Measurements from ENCODE around the gene MSX2.

DNA sequence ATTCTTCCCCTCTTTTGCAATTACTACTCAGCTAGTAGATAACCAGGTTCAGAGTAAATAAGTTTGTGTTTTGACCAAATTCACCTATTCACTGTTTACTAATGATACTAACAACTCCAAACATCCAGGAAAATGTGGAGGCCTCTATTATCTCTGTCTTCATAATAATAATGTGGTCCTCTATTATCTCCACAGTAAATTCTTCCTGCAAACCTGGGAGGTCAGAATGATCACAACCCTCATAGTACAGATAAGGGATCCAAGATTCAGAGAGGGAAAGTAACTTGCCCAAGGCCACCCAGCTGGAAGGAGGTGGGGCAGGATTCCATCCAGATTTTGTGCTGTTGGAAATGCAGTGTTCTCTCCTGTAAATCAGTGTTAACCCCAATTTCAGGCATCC, 9.6 kb upstream of the MSX2 start:
- TF ChIP-seq, protein P1, sequence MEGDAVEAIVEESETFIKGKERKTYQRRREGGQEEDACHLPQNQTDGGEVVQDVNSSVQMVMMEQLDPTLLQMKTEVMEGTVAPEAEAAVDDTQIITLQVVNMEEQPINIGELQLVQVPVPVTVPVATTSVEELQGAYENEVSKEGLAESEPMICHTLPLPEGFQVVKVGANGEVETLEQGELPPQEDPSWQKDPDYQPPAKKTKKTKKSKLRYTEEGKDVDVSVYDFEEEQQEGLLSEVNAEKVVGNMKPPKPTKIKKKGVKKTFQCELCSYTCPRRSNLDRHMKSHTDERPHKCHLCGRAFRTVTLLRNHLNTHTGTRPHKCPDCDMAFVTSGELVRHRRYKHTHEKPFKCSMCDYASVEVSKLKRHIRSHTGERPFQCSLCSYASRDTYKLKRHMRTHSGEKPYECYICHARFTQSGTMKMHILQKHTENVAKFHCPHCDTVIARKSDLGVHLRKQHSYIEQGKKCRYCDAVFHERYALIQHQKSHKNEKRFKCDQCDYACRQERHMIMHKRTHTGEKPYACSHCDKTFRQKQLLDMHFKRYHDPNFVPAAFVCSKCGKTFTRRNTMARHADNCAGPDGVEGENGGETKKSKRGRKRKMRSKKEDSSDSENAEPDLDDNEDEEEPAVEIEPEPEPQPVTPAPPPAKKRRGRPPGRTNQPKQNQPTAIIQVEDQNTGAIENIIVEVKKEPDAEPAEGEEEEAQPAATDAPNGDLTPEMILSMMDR (IDR thresholded peaks at IDR 0.05): no peak
- TF ChIP-seq POLR2A (IDR thresholded peaks at IDR 0.05): no peak
